Loucy (cell line): Measurements from ENCODE around the gene PTCSC3.

ENCODE experiments used
- EZH2phosphoT487 ChIP-seq: fragments of 200-600 bp; IDR thresholded peaks from 2 replicates; pipeline ENCODE4 v1.6.1; 2018; ENCODE audit warnings: antibody characterized with exemption, mild to moderate bottlenecking, moderate library complexity, borderline replicate concordance
- TF ChIP-seq, protein P1 (sequence below): fragments of 200-600 bp; sonication (generic); conservative IDR thresholded peaks from 2 replicates; pipeline ENCODE4 v1.5.1; 2014; ENCODE audit warnings: mild to moderate bottlenecking, antibody characterized with exemption, low read length

DNA sequence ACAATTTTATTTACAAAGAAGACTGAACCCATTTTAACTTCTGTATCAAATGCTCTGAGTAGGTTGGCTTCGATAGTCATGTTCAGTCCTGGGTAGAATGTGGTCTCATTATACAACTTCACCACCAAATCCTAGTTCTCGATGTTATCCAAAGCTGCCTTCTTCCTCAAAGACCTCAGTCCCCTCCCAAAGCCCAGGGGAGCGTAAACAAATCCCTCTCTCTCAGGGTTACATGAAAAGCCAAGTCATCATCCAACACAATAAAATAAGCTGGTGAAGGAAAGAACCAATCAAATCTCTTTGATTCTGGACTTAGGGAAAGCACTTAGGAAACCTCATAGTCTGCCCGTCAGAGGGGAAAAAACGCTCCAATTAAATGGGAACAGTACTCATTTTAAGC is 9.1 kb downstream of the PTCSC3 start:
- TF ChIP-seq, protein P1, sequence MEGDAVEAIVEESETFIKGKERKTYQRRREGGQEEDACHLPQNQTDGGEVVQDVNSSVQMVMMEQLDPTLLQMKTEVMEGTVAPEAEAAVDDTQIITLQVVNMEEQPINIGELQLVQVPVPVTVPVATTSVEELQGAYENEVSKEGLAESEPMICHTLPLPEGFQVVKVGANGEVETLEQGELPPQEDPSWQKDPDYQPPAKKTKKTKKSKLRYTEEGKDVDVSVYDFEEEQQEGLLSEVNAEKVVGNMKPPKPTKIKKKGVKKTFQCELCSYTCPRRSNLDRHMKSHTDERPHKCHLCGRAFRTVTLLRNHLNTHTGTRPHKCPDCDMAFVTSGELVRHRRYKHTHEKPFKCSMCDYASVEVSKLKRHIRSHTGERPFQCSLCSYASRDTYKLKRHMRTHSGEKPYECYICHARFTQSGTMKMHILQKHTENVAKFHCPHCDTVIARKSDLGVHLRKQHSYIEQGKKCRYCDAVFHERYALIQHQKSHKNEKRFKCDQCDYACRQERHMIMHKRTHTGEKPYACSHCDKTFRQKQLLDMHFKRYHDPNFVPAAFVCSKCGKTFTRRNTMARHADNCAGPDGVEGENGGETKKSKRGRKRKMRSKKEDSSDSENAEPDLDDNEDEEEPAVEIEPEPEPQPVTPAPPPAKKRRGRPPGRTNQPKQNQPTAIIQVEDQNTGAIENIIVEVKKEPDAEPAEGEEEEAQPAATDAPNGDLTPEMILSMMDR = no peak
- no peak for TF ChIP-seq EZH2phosphoT487
